Measurements from ENCODE around the gene IRF8.

Gene IRF8

GRCh38 chr16:85967111-85967510 lies 68.1 kb downstream of the IRF8 start:
- no peaks in the 10 kb centered on the region for H3K9me2 ChIP-seq (replicated peaks; ENCODE audit: low read depth, low read length)
- no peaks in the 10 kb centered on the region for H3K9me3 ChIP-seq (ENCODE audit: insufficient read depth, low read depth, low read length)
- H2AFZ ChIP-seq (ENCODE audit: low read length): no peak overlapping the region
- no peaks in the 10 kb centered on the region for H3K27me3 ChIP-seq (ENCODE audit: insufficient read depth, low read length, poor library complexity, severe bottlenecking)
- H3K9ac ChIP-seq (ENCODE audit: low read depth, low read length, poor library complexity, severe bottlenecking): no peak overlapping the region
- no peaks in the 10 kb centered on the region for H3K4me1 ChIP-seq (ENCODE audit: insufficient read depth, low read length, poor library complexity, severe bottlenecking)
- no peaks in the 10 kb centered on the region for H3K79me2 ChIP-seq (ENCODE audit: insufficient read depth, low read length)
- no peaks in the 10 kb centered on the region for H3F3A ChIP-seq (ENCODE audit: low read depth)
- H3K36me3 ChIP-seq (ENCODE audit: insufficient read depth, low read length): no peaks in the 10 kb centered on the region
- no peak for TF ChIP-seq EZH2phosphoT487 (IDR thresholded peaks at IDR 0.05; ENCODE audit: borderline replicate concordance)
- TF ChIP-seq, protein P1, sequence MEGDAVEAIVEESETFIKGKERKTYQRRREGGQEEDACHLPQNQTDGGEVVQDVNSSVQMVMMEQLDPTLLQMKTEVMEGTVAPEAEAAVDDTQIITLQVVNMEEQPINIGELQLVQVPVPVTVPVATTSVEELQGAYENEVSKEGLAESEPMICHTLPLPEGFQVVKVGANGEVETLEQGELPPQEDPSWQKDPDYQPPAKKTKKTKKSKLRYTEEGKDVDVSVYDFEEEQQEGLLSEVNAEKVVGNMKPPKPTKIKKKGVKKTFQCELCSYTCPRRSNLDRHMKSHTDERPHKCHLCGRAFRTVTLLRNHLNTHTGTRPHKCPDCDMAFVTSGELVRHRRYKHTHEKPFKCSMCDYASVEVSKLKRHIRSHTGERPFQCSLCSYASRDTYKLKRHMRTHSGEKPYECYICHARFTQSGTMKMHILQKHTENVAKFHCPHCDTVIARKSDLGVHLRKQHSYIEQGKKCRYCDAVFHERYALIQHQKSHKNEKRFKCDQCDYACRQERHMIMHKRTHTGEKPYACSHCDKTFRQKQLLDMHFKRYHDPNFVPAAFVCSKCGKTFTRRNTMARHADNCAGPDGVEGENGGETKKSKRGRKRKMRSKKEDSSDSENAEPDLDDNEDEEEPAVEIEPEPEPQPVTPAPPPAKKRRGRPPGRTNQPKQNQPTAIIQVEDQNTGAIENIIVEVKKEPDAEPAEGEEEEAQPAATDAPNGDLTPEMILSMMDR (conservative IDR thresholded peaks at IDR 0.05; ENCODE audit: low read length): no peak
- H3K4me3 ChIP-seq (ENCODE audit: low read length, poor library complexity, severe bottlenecking): no peak overlapping the region
- no peaks in the 10 kb centered on the region for H4K20me1 ChIP-seq (ENCODE audit: insufficient read depth, low read length, poor library complexity, severe bottlenecking)
- no peak overlapping the region for H3K4me2 ChIP-seq (ENCODE audit: low read depth, low read length, poor library complexity, severe bottlenecking)

- Histone ChIP-seq H3K9me3 (ENCODE audit: insufficient read depth, low read depth, low read length) (no peaks in the 10 kb centered on the region; the same call in 1 of the 2 replicates), H3K4me1 (ENCODE audit: insufficient read depth, low read length, poor library complexity, severe bottlenecking) (no peaks in the 10 kb centered on the region), H3K36me3 (ENCODE audit: insufficient read depth, low read length) (no peaks in the 10 kb centered on the region), H3K79me2 (ENCODE audit: insufficient read depth, low read length) (no peaks in the 10 kb centered on the region), H3K4me3 (ENCODE audit: low read length, poor library complexity, severe bottlenecking) (no peak overlapping the region), H3K4me2 (ENCODE audit: low read depth, low read length, poor library complexity, severe bottlenecking) (no peak overlapping the region), H3K9ac (ENCODE audit: low read depth, low read length, poor library complexity, severe bottlenecking) (no peak overlapping the region), H3F3A (ENCODE audit: low read depth) (no peaks in the 10 kb centered on the region), H3K27me3 (ENCODE audit: insufficient read depth, low read length, poor library complexity, severe bottlenecking) (no peaks in the 10 kb centered on the region), H2AFZ (ENCODE audit: low read length) (no peak overlapping the region), H4K20me1 (ENCODE audit: insufficient read depth, low read length, poor library complexity, severe bottlenecking) (no peaks in the 10 kb centered on the region), H3K9me2 (replicated peaks; ENCODE audit: low read depth, low read length) (no peaks in the 10 kb centered on the region)
- TF ChIP-seq, protein P1 (conservative IDR thresholded peaks at IDR 0.05; ENCODE audit: low read length): no peak
- TF ChIP-seq EZH2phosphoT487 (IDR thresholded peaks at IDR 0.05; ENCODE audit: borderline replicate concordance): no peak
Observed at GRCh38 chr16:85968041-85968920, 69.3 kb downstream of the IRF8 start.

DNA sequence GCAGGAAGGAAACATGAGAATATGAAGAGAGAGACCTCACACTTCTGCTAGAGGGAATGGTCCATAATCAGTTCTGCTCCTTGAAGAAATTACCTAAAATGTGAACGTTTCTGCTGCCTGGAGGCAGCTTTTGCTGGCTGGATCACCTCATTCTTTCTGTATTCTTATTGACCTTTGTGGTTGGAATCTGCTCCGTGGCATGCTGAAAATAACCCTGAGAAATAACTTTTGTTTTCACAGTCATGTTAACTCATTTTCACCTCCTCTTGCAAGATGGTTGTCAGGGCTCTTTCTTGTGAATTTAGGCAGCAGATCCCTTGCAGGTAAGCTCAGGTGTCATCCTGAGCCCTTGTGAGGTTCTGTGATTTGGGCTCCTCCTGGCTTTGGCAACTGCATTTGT lies 70.2 kb downstream of the IRF8 start:
- no peaks in the 10 kb centered on the region for H3F3A ChIP-seq (ENCODE audit: low read depth)
- H3K79me2 ChIP-seq (ENCODE audit: insufficient read depth, low read length): no peaks in the 10 kb centered on the region
- H3K9me3 ChIP-seq (ENCODE audit: insufficient read depth, low read depth, low read length): no peaks in the 10 kb centered on the region; the same call in 1 of the 2 replicates
- H4K20me1 ChIP-seq (ENCODE audit: insufficient read depth, low read length, poor library complexity, severe bottlenecking): no peaks in the 10 kb centered on the region
- H3K9ac ChIP-seq (ENCODE audit: low read depth, low read length, poor library complexity, severe bottlenecking): no peak overlapping the region
- no peak overlapping the region for H3K4me3 ChIP-seq (ENCODE audit: low read length, poor library complexity, severe bottlenecking)
- no peak overlapping the region for H2AFZ ChIP-seq (ENCODE audit: low read length)
- H3K27me3 ChIP-seq (ENCODE audit: insufficient read depth, low read length, poor library complexity, severe bottlenecking): no peaks in the 10 kb centered on the region
- H3K4me1 ChIP-seq (ENCODE audit: insufficient read depth, low read length, poor library complexity, severe bottlenecking): no peaks in the 10 kb centered on the region
- no peaks in the 10 kb centered on the region for H3K36me3 ChIP-seq (ENCODE audit: insufficient read depth, low read length)
- no peak overlapping the region for H3K4me2 ChIP-seq (ENCODE audit: low read depth, low read length, poor library complexity, severe bottlenecking)
- H3K9me2 ChIP-seq (replicated peaks; ENCODE audit: low read depth, low read length): no peaks in the 10 kb centered on the region
- TF ChIP-seq, protein P1 (conservative IDR thresholded peaks at IDR 0.05; ENCODE audit: low read length): no peak
- no peak for TF ChIP-seq EZH2phosphoT487 (IDR thresholded peaks at IDR 0.05; ENCODE audit: borderline replicate concordance)
